Measurements from ENCODE around the gene CCDC148.

DNA sequence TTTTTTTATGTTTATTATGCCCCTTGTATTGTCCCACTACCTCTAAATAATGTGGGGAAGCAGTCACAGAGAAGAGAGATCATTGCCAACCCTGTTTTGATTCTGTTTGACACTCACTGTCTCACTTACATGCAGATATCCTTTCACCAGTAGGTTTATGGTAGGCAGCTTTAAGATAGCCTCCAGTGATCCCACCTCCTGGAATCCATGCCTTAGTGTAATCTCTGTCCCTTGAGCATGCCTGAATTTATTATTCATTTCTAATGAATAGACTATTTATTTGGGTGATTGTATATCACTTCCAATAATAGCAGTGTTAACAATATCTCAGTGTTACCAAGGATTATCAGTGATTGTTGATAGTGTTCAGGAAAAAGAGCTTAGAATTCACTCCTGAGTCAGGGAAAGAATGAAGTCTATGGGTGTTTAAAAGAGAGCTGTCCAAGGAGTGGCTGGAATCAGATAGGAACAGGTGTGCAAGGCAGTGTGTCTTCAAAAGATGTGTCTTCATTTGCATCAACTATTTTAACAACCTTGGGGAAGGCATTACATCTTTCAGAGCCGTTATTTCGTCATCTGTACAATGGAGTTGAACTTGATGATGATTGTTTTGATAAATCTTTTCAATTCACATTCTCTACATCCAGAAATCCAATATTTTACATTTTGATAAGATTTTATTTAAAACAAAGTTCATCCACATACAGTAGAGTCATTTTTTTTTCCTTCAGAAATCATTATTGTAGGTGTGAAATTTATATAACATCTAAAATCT, 32.1 kb upstream of the CCDC148 start:
- TF ChIP-seq, protein P1, sequence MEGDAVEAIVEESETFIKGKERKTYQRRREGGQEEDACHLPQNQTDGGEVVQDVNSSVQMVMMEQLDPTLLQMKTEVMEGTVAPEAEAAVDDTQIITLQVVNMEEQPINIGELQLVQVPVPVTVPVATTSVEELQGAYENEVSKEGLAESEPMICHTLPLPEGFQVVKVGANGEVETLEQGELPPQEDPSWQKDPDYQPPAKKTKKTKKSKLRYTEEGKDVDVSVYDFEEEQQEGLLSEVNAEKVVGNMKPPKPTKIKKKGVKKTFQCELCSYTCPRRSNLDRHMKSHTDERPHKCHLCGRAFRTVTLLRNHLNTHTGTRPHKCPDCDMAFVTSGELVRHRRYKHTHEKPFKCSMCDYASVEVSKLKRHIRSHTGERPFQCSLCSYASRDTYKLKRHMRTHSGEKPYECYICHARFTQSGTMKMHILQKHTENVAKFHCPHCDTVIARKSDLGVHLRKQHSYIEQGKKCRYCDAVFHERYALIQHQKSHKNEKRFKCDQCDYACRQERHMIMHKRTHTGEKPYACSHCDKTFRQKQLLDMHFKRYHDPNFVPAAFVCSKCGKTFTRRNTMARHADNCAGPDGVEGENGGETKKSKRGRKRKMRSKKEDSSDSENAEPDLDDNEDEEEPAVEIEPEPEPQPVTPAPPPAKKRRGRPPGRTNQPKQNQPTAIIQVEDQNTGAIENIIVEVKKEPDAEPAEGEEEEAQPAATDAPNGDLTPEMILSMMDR (IDR thresholded peaks at IDR 0.05; ENCODE audit: low read depth, low read length, missing input control), result no peak
- TF ChIP-seq, protein P2, sequence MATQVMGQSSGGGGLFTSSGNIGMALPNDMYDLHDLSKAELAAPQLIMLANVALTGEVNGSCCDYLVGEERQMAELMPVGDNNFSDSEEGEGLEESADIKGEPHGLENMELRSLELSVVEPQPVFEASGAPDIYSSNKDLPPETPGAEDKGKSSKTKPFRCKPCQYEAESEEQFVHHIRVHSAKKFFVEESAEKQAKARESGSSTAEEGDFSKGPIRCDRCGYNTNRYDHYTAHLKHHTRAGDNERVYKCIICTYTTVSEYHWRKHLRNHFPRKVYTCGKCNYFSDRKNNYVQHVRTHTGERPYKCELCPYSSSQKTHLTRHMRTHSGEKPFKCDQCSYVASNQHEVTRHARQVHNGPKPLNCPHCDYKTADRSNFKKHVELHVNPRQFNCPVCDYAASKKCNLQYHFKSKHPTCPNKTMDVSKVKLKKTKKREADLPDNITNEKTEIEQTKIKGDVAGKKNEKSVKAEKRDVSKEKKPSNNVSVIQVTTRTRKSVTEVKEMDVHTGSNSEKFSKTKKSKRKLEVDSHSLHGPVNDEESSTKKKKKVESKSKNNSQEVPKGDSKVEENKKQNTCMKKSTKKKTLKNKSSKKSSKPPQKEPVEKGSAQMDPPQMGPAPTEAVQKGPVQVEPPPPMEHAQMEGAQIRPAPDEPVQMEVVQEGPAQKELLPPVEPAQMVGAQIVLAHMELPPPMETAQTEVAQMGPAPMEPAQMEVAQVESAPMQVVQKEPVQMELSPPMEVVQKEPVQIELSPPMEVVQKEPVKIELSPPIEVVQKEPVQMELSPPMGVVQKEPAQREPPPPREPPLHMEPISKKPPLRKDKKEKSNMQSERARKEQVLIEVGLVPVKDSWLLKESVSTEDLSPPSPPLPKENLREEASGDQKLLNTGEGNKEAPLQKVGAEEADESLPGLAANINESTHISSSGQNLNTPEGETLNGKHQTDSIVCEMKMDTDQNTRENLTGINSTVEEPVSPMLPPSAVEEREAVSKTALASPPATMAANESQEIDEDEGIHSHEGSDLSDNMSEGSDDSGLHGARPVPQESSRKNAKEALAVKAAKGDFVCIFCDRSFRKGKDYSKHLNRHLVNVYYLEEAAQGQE (IDR thresholded peaks at IDR 0.05), result no peak
- TF ChIP-seq SP1 (IDR thresholded peaks at IDR 0.05), result no peak
- no peak for TF ChIP-seq RXRA (IDR thresholded peaks at IDR 0.05)
- no peak for TF ChIP-seq TAF1 (conservative IDR thresholded peaks at IDR 0.05)
- TF ChIP-seq GABPA (IDR thresholded peaks at IDR 0.05 in 1 of 2, conservative IDR thresholded peaks at IDR 0.05 in 1 of 2), result no peak
- no peak for TF ChIP-seq YY1 (IDR thresholded peaks at IDR 0.05)
- TF ChIP-seq HNF4G (IDR thresholded peaks at IDR 0.05), result no peak
